Endodermal cell (in vitro differentiated cells): ENCODE measurements around the gene ARHGAP44. TPM values are rescaled to one million over a fixed set of nuclear protein-coding genes. Genes with fewer than 3 reads are reported as not detected.

Experiments used
- DNase-seq: peaks from one replicate; pipeline ENCODE4 v3.0.0-alpha.2; 2017
- H3K27ac ChIP-seq: 2 replicates; pipeline ENCODE4 v1.5.1; 2013; ENCODE audit warnings: mild to moderate bottlenecking, low read depth, low read length, moderate library complexity
- H3K27me3 ChIP-seq: 2 replicates; pipeline ENCODE4 v1.6.1; 2013; ENCODE audit warnings: mild to moderate bottlenecking, low read length, moderate library complexity; ENCODE audit not compliant: insufficient read depth, control insufficient read depth, poor library complexity, severe bottlenecking
- H3K36me3 ChIP-seq: 2 replicates; pipeline ENCODE4 v1.7.0; 2013; ENCODE audit warnings: mild to moderate bottlenecking, low read length, moderate library complexity; ENCODE audit not compliant: control insufficient read depth, insufficient read depth
- H3K4me1 ChIP-seq: one replicate; pipeline ENCODE4 v1.7.0; 2013; ENCODE audit warnings: low read length; ENCODE audit not compliant: control insufficient read depth, insufficient read depth
- H3K4me3 ChIP-seq: 2 replicates; pipeline ENCODE4 v1.5.1; 2013; ENCODE audit warnings: mild to moderate bottlenecking, low read length, moderate library complexity
- H3K9ac ChIP-seq: 2 replicates; pipeline ENCODE4 v1.6.1; 2013; ENCODE audit warnings: mild to moderate bottlenecking, low read length, moderate library complexity; ENCODE audit not compliant: poor library complexity, severe bottlenecking; ENCODE audit errors: extremely low read depth
- H3K9me3 ChIP-seq: 2 replicates; pipeline ENCODE4 v1.6.1; 2013; ENCODE audit warnings: mild to moderate bottlenecking, low read length, moderate library complexity; ENCODE audit not compliant: control insufficient read depth
- H3K27ac Mint-ChIP-seq: 2 replicates; pipeline ENCODE4 v1.8.0; 2020; ENCODE audit warnings: mixed read lengths
- H3K27me3 Mint-ChIP-seq: 2 replicates; pipeline ENCODE4 v1.8.0; 2021; ENCODE audit warnings: mild to moderate bottlenecking, mixed read lengths; ENCODE audit not compliant: insufficient read depth
- H3K36me3 Mint-ChIP-seq: 2 replicates; pipeline ENCODE4 v1.8.0; 2020; ENCODE audit warnings: low read depth, mixed read lengths
- H3K4me1 Mint-ChIP-seq: 2 replicates; pipeline ENCODE4 v1.8.0; 2020; ENCODE audit warnings: mixed read lengths
- H3K4me3 Mint-ChIP-seq: 2 replicates; pipeline ENCODE4 v1.8.0; 2020; ENCODE audit warnings: mild to moderate bottlenecking, moderate library complexity, mixed read lengths
- H3K9me3 Mint-ChIP-seq: 2 replicates; pipeline ENCODE4 v1.8.0; 2020; ENCODE audit warnings: mild to moderate bottlenecking, mixed read lengths
- WGBS, 2 experiments: methylation state at CpG; one replicate each; pipeline versions ENCODE4 v1.1.5 to v1.1.7; 2013; ENCODE audit warnings: missing lambda C conversion rate in 2 of 2, mixed read lengths in 1 of 2; ENCODE audit not compliant: insufficient coverage in 1 of 2, insufficient read length in 1 of 2; 5-methylcytosine and 5-hydroxymethylcytosine counted together
- total RNA-seq, 2 donors: library from RNA; stranded (reverse); fragmentation: NEBNext Ultra II Directional in 1 of 2; extraction: Animal tissue kit (Norgen Biotek cat#: 25700) in 1 of 2; gene quantifications; 2 replicates in 1 of 2; 3 replicates in 1 of 2; pipeline ENCODE4 v1.2.1, GENCODE V29; 2021
- TF ChIP-seq, protein P1 (sequence below): fragments of 200-600 bp; sonication (generic); conservative IDR thresholded peaks from 2 replicates; pipeline ENCODE4 v1.5.0; 2021; ENCODE audit warnings: antibody characterized with exemption, mild to moderate bottlenecking

Gene ARHGAP44
- total RNA-seq, 2 donors from 2014 or later, result 14.2 to 21.9 TPM

DNA sequence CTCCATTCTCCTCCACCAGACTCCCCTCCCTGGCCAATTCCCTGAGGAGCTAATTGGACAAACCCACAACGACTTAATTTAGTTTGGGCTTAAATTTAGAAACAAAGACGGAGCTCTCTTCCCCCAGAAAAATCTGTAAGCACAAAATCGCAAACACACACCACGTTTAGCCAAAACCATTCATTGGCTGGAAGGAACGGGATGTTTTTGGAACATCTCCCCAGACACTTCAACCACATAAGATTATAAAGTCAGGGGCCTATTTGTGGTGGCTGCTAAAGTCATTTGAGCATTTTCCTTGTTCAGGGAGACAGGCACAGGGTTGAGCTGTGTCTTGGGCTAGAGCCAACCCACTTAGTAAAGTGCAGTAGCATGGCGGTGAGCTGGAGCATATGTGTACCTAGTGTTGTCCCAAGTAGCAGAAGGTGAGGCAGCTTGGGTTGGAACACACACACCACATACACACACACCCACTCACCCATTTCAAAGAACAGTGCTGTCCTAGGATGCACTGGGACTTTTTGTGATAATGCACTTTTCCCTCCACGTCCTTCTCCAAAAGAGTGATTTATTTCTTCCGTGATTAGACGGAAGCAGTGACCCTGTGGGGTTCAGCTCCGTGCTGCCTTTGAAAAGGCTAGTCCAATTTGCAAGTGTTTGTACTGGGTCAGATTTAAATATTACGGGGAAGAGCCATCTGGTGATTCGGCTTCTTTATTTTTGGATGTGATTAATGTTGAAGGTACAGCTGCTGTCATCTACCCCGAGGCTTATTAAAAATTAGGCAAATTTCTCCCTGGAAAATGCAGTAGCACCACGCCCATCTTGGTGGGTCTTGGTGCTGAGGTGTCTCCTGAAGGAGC, 196.4 kb downstream of the ARHGAP44 start:
- DNase-seq, result no peak
- no peaks in the 10 kb centered on the region for H3K9me3 Mint-ChIP-seq
- H3K36me3 Mint-ChIP-seq, result peaks cover 16% of the 10 kb centered on the region
- Histone ChIP-seq H3K36me3 (peaks cover 14% of the 10 kb centered on the region), H3K9me3 (no peaks in the 10 kb centered on the region), H3K4me3 (no peak overlapping the region), H3K27ac (peak overlapping the region; percentile 12), H3K27me3 (no peaks in the 10 kb centered on the region), H3K4me1 (no peaks in the 10 kb centered on the region), H3K9ac (no peak overlapping the region)
- TF ChIP-seq, protein P1, sequence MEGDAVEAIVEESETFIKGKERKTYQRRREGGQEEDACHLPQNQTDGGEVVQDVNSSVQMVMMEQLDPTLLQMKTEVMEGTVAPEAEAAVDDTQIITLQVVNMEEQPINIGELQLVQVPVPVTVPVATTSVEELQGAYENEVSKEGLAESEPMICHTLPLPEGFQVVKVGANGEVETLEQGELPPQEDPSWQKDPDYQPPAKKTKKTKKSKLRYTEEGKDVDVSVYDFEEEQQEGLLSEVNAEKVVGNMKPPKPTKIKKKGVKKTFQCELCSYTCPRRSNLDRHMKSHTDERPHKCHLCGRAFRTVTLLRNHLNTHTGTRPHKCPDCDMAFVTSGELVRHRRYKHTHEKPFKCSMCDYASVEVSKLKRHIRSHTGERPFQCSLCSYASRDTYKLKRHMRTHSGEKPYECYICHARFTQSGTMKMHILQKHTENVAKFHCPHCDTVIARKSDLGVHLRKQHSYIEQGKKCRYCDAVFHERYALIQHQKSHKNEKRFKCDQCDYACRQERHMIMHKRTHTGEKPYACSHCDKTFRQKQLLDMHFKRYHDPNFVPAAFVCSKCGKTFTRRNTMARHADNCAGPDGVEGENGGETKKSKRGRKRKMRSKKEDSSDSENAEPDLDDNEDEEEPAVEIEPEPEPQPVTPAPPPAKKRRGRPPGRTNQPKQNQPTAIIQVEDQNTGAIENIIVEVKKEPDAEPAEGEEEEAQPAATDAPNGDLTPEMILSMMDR, result no peak
- peaks cover 4% of the 10 kb centered on the region for H3K4me1 Mint-ChIP-seq
- no peak overlapping the region for H3K27ac Mint-ChIP-seq
- H3K27me3 Mint-ChIP-seq, result no peaks in the 10 kb centered on the region
- no peak overlapping the region for H3K4me3 Mint-ChIP-seq
- 88 to 96% methylated on average over 7 to 14 of the region's 14 CpGs for WGBS, 2 experiments

DNA sequence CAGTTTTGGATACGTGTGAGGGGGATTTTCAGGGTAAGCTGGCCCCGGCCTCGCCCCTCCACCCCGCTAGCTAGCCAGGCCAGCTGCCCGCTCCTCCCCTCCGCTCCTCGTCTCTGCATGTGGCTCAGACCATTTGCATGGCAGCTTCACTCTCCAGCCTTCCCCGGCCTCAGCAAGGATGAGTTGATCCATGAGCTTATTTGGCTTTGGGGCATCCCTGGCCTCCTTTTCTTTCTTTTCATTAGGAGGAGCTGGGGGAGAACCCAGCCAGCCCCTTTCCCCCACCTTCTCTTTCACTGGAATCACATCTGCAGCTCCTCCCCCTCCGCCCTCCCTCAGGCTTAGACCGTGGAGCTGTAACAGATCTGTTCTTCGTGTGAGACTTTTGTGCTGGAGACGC, 197.8 kb downstream of the ARHGAP44 start:
- H3K9me3 Mint-ChIP-seq, result no peaks in the 10 kb centered on the region
- no peak overlapping the region for H3K4me3 Mint-ChIP-seq
- H3K27ac Mint-ChIP-seq, result no peak overlapping the region
- peaks cover 31% of the 10 kb centered on the region for H3K36me3 Mint-ChIP-seq
- no peak overlapping the region for H3K9ac ChIP-seq
- no peaks in the 10 kb centered on the region for H3K27me3 Mint-ChIP-seq
- H3K27me3 ChIP-seq, result no peaks in the 10 kb centered on the region
- no peaks in the 10 kb centered on the region for H3K4me1 ChIP-seq
- 73 to 74% methylated on average over 3 to 12 of the region's 12 CpGs for WGBS, 2 experiments
- H3K36me3 ChIP-seq, result peaks cover 26% of the 10 kb centered on the region
- DNase-seq, result peak; percentile 75
- no peak overlapping the region for H3K4me3 ChIP-seq
- peak overlapping the region; percentile 42 for H3K27ac ChIP-seq
- no peaks in the 10 kb centered on the region for H3K9me3 ChIP-seq
- peaks cover 4% of the 10 kb centered on the region for H3K4me1 Mint-ChIP-seq
- TF ChIP-seq, protein P1, result no peak

DNA sequence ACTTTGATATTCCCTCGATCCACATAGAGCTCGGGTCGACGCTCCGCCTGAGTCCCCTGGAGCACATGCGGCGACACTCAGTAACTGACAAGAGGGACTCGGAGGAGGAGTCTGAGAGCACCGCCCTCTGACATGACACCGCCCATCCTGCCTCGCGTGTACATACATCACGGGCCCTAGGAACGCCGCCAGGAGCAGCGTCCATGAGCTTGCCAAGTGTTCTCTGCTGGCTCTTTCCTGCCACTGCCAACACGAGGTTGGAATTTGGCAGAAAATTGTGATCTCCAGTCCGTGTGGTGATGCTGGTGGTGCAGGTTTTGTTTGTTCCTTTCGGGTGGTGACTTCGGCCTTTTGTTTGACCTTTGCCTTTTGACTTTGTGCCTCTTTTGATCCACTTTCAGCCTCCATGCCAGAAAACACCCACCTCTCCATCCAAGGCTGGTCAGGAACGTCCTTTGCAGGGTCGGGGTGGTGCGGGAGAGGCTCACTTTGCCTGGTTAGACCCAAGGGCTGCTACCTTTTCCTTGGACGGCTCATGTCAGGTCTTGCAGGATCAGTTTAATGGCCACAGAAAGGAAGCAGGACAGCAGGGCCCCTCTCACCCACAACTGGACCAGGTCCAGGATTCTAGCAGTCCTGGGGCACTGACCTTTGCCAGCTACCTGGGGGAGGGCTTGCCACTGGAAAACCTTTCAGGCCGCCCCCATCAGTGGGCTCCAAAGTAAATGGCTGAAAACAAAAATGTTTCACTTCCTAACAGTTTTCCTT, 200.9 kb downstream of the ARHGAP44 start:
- peaks cover 4% of the 10 kb centered on the region for H3K4me1 Mint-ChIP-seq
- no peaks in the 10 kb centered on the region for H3K9me3 ChIP-seq
- no peak overlapping the region for H3K9ac ChIP-seq
- no peaks in the 10 kb centered on the region for H3K9me3 Mint-ChIP-seq
- H3K27ac ChIP-seq, result no peak overlapping the region
- no peak overlapping the region for H3K4me3 Mint-ChIP-seq
- peaks cover 56% of the 10 kb centered on the region for H3K36me3 ChIP-seq
- peaks cover 47% of the 10 kb centered on the region for H3K36me3 Mint-ChIP-seq
- no peaks in the 10 kb centered on the region for H3K27me3 ChIP-seq
- H3K27me3 Mint-ChIP-seq, result no peaks in the 10 kb centered on the region
- 93 to 95% methylated on average over 20 to 25 of the region's 25 CpGs for WGBS, 2 experiments
- no peaks in the 10 kb centered on the region for H3K4me1 ChIP-seq
- no peak overlapping the region for H3K4me3 ChIP-seq
- H3K27ac Mint-ChIP-seq, result no peak overlapping the region
- TF ChIP-seq, protein P1, result no peak
- peak; percentile 72 for DNase-seq
